ENCODE data around the gene KPNA5. TPM values are rescaled to one million over a fixed set of nuclear protein-coding genes. Genes with fewer than 3 reads are reported as not detected.
A peak's percentile ranks its signal among the peaks of the same experiment; 100 is the strongest.

KPNA5 gene
- total and polyA plus RNA-seq, 2 of the 13 experiments (the other 11 are each of a cell fraction or from before 2014, with no cell fraction given): 5.3 to 13.0 TPM

- TF ChIP-seq ZHX1 (CRISPR knock-in tag; IDR thresholded peaks at IDR 0.05; ENCODE audit: low read depth) (peak; percentile 99), ZBTB38 (CRISPR knock-in tag; IDR thresholded peaks at IDR 0.05) (peak; percentile 76), ZNF556 (CRISPR knock-in tag; IDR thresholded peaks at IDR 0.05; ENCODE audit: borderline replicate concordance) (peak; percentile 92), SP140L (CRISPR knock-in tag; IDR thresholded peaks at IDR 0.05; ENCODE audit: borderline replicate concordance) (no peak), ZNF224 (CRISPR knock-in tag; IDR thresholded peaks at IDR 0.05) (peak; percentile 78), ZFP91 (CRISPR knock-in tag; IDR thresholded peaks at IDR 0.05; ENCODE audit: borderline replicate concordance) (peak; percentile 94), MTA3 (CRISPR knock-in tag; IDR thresholded peaks at IDR 0.05) (no peak), NR1H2 (CRISPR knock-in tag; IDR thresholded peaks at IDR 0.05; ENCODE audit: borderline replicate concordance, low read depth) (no peak), ZNF30 (CRISPR knock-in tag; IDR thresholded peaks at IDR 0.05) (no peak), ATF2 (CRISPR knock-in tag; IDR thresholded peaks at IDR 0.05) (peak; percentile 72), ZNF12 (CRISPR knock-in tag; IDR thresholded peaks at IDR 0.05) (peak; percentile 64), SNAPC2 (CRISPR knock-in tag; IDR thresholded peaks at IDR 0.05) (no peak; the same call in 1 of the 2 replicates), ZNF121 (CRISPR knock-in tag; IDR thresholded peaks at IDR 0.05) (peak; percentile 64), CCAR2 (optimal IDR thresholded peaks at IDR 0.05; ENCODE audit: low read depth, low read length) (no peak), MIER2 (CRISPR knock-in tag; IDR thresholded peaks at IDR 0.05) (peak; percentile 64; the same call in 1 of the 2 replicates), ZNF230 (CRISPR knock-in tag; IDR thresholded peaks at IDR 0.05) (peak; percentile 69; the same call in 1 of the 2 replicates), ZFAT (CRISPR knock-in tag; conservative IDR thresholded peaks at IDR 0.05) (no peak), DR1 (CRISPR knock-in tag; IDR thresholded peaks at IDR 0.05) (peak; percentile 76), KDM2A (CRISPR knock-in tag; IDR thresholded peaks at IDR 0.05; ENCODE audit: borderline replicate concordance, low read depth) (peak; percentile 97), SRY (CRISPR knock-in tag; IDR thresholded peaks at IDR 0.05) (peak; percentile 19), TCF7L2 (IDR thresholded peaks at IDR 0.05; ENCODE audit: low read depth, low read length) (no peak), ELF4 (CRISPR knock-in tag; IDR thresholded peaks at IDR 0.05; ENCODE audit: borderline replicate concordance) (peak; percentile 33; the same call in 1 of the 2 replicates), SIX1 (CRISPR knock-in tag; IDR thresholded peaks at IDR 0.05; ENCODE audit: borderline replicate concordance) (no peak), SP2 (CRISPR knock-in tag; IDR thresholded peaks at IDR 0.05) (peak; percentile 35; the same call in 1 of the 2 replicates)
Observed at GRCh38 chr6:116680880-116681672, at the start of gene KPNA5 (continued).
